ENCODE results near the gene FIG4. TPM values are rescaled to one million over a fixed set of nuclear protein-coding genes. Genes with fewer than 3 reads are reported as not detected.

Gene FIG4
- polyA plus RNA-seq, 3 donors = 27.2 to 65.3 (median 53.7) TPM

DNA sequence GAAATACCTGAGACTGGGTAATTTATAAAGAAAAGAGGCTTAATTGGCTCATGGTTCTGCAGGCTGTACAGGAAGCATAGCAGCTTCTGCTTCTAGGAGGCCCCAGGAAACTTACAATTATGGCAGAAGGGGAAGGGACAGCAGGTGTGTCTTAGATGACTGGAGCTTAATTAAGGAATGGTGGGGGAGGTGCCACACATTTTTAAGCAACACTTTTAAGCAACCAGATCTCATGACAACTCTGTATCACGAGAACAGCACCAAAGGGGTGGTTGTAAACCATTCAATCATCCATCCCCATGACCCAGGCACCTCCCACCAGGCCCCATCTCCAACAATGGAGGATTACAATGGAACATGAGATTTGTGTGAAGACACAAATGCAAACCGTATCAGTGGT is 26.9 kb downstream of the FIG4 start:
- Mint-ChIP-seq H3K9me3 (no peaks in the 10 kb centered on the region), H3K27me3 (ENCODE audit: low read depth in 3 of 3) (peaks cover 0 to 2% (median 0%) of the 10 kb centered on the region in 3 donors), H3K27ac (peak overlapping the region in 2 of 7 donors; percentile 11 to 39), H3K36me3 (peaks cover 63 to 69% of the 10 kb centered on the region in 2 donors), H3K4me3 (no peak overlapping the region), H3K4me1 (peaks cover 8% of the 10 kb centered on the region)
- no peak overlapping the region for H3K4me3 ChIP-seq (replicated peaks in 1 of 3; ENCODE audit: low read depth in 2 of 3, low read length in 3 of 3)
- H3K36me3 ChIP-seq (replicated peaks in 1 of 2; ENCODE audit: control insufficient read depth in 1 of 2, insufficient read depth in 2 of 2, low read length in 2 of 2) = peaks cover 43 to 82% of the 10 kb centered on the region in 2 donors
- no peak overlapping the region for H2AFZ ChIP-seq (ENCODE audit: insufficient read depth, low read depth, low read length, poor library complexity, severe bottlenecking)
- no peaks in the 10 kb centered on the region for H3K27me3 ChIP-seq (ENCODE audit: control insufficient read depth in 2 of 2, insufficient read depth in 2 of 2, low read length in 2 of 2)
- TF ChIP-seq, protein P1, sequence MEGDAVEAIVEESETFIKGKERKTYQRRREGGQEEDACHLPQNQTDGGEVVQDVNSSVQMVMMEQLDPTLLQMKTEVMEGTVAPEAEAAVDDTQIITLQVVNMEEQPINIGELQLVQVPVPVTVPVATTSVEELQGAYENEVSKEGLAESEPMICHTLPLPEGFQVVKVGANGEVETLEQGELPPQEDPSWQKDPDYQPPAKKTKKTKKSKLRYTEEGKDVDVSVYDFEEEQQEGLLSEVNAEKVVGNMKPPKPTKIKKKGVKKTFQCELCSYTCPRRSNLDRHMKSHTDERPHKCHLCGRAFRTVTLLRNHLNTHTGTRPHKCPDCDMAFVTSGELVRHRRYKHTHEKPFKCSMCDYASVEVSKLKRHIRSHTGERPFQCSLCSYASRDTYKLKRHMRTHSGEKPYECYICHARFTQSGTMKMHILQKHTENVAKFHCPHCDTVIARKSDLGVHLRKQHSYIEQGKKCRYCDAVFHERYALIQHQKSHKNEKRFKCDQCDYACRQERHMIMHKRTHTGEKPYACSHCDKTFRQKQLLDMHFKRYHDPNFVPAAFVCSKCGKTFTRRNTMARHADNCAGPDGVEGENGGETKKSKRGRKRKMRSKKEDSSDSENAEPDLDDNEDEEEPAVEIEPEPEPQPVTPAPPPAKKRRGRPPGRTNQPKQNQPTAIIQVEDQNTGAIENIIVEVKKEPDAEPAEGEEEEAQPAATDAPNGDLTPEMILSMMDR (IDR thresholded peaks at IDR 0.05) = no peak
- no peak overlapping the region for H3K4me2 ChIP-seq (replicated peaks; ENCODE audit: extremely low read depth, low read length, poor library complexity, severe bottlenecking)
- H3K79me2 ChIP-seq (ENCODE audit: insufficient read depth, low read length) = peaks cover 14% of the 10 kb centered on the region
- peaks cover 46% of the 10 kb centered on the region for H4K20me1 ChIP-seq (ENCODE audit: insufficient read depth, low read length)
- no peak overlapping the region for H3K27ac ChIP-seq (ENCODE audit: low read depth in 1 of 2, low read length in 2 of 2)
- intact Hi-C loops (cut with micrococcal nuclease) = no loop called here
- WGBS (ENCODE audit: insufficient coverage) = no CpG with 5 or more reads among the region's 2 CpGs
- H3K9ac ChIP-seq (ENCODE audit: insufficient read depth, low read length, poor library complexity, severe bottlenecking) = no peak overlapping the region
- H3K4me1 ChIP-seq (ENCODE audit: control insufficient read depth in 1 of 2, insufficient read depth in 2 of 2, low read length in 2 of 2) = no peaks in the 10 kb centered on the region
- DNase-seq = no peak
- no peaks in the 10 kb centered on the region for H3K9me3 ChIP-seq (replicated peaks in 1 of 2; ENCODE audit: control insufficient read depth in 1 of 2, insufficient read depth in 1 of 2, low read length in 2 of 2)

DNA sequence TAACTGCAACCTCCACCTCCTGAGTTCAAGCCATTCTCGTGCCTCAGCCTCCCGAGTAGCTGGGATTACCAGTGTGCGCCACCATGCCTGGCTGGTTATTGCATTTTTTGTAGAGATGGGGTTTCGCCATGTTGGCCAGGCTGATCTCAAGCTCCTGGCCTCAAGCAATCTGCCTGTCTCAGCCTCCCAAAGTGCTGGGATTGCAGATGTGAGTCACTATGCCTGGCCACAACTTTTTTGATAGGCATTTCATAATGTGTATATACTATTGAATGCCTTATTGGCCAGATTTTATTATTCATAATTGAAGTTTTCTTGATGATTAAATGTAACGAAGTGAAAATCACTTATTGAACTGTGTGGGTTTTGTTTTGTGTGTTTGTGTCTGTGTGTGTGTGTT is 27.9 kb downstream of the FIG4 start:
- Histone ChIP-seq H3K9ac (ENCODE audit: insufficient read depth, low read length, poor library complexity, severe bottlenecking) (no peak overlapping the region), H3K4me2 (replicated peaks; ENCODE audit: extremely low read depth, low read length, poor library complexity, severe bottlenecking) (no peak overlapping the region), H3K27ac (ENCODE audit: low read depth in 1 of 2, low read length in 2 of 2) (no peak overlapping the region), H3K79me2 (ENCODE audit: insufficient read depth, low read length) (peaks cover 4% of the 10 kb centered on the region), H3K36me3 (replicated peaks in 1 of 2; ENCODE audit: control insufficient read depth in 1 of 2, insufficient read depth in 2 of 2, low read length in 2 of 2) (peaks cover 54 to 86% of the 10 kb centered on the region in 2 donors), H2AFZ (ENCODE audit: insufficient read depth, low read depth, low read length, poor library complexity, severe bottlenecking) (no peak overlapping the region), H3K27me3 (ENCODE audit: control insufficient read depth in 2 of 2, insufficient read depth in 2 of 2, low read length in 2 of 2) (no peaks in the 10 kb centered on the region), H3K4me3 (replicated peaks in 1 of 3; ENCODE audit: low read depth in 2 of 3, low read length in 3 of 3) (no peak overlapping the region), H3K4me1 (ENCODE audit: control insufficient read depth in 1 of 2, insufficient read depth in 2 of 2, low read length in 2 of 2) (no peaks in the 10 kb centered on the region), H4K20me1 (ENCODE audit: insufficient read depth, low read length) (peaks cover 39% of the 10 kb centered on the region), H3K9me3 (replicated peaks in 1 of 2; ENCODE audit: control insufficient read depth in 1 of 2, insufficient read depth in 1 of 2, low read length in 2 of 2) (no peaks in the 10 kb centered on the region)
- TF ChIP-seq, protein P1 (IDR thresholded peaks at IDR 0.05) = no peak
- H3K36me3 Mint-ChIP-seq = peaks cover 73 to 79% of the 10 kb centered on the region in 2 donors
- peaks cover 8% of the 10 kb centered on the region for H3K4me1 Mint-ChIP-seq
- H3K27ac Mint-ChIP-seq = peak overlapping the region in 1 of 7 donors; percentile 12
- H3K9me3 Mint-ChIP-seq = no peaks in the 10 kb centered on the region
- intact Hi-C loops (cut with micrococcal nuclease) = no loop called here
- H3K27me3 Mint-ChIP-seq (ENCODE audit: low read depth in 3 of 3) = peaks cover 0 to 2% (median 0%) of the 10 kb centered on the region in 3 donors
- no peak overlapping the region for H3K4me3 Mint-ChIP-seq
- DNase-seq = no peak
- WGBS (ENCODE audit: insufficient coverage) = 100% methylated on average over 2 of the region's 5 CpGs
